ENCODE measurements around the gene TMEM156. TPM values are rescaled to one million over a fixed set of nuclear protein-coding genes. Genes with fewer than 3 reads are reported as not detected.

The TMEM156 gene
- total and polyA plus RNA-seq, 4 donors: 0.58 to 0.70 (median 0.64) TPM

DNA sequence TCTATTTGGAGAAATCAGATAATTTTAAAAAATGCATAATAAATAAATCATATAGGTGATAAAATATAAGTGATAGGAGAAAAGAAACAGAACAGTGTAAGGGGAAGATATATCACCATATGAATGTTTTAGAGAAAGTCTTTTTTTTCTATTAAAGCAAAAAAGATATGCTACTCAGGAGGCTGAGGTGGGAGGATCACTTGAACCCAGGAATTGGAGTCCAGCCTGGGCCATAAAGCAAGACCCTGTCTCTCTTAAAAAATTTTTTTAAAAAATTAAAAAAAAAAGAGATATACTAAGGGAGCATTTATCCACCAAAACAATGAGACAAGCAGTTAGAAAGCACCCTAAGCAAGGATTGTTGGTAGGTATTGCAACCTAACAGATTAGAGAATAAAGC lies 6.1 kb downstream of the TMEM156 start:
- TF ChIP-seq GABPA (IDR thresholded peaks at IDR 0.05 in 1 of 2, conservative IDR thresholded peaks at IDR 0.05 in 1 of 2): no peak
- TF ChIP-seq JUND (IDR thresholded peaks at IDR 0.05): no peak
- Histone ChIP-seq H3K36me3 (ENCODE audit: control insufficient read depth in 4 of 4, insufficient read depth in 3 of 4, low read depth in 1 of 4, low read length in 3 of 4) (no peaks in the 10 kb centered on the region), H3K4me1 (ENCODE audit: control insufficient read depth in 4 of 4, insufficient read depth in 4 of 4, low read length in 3 of 4) (no peaks in the 10 kb centered on the region), H3K9me3 (ENCODE audit: control insufficient read depth in 4 of 4, low read length in 3 of 4) (no peaks in the 10 kb centered on the region), H3K27ac (ENCODE audit: low read depth in 1 of 2, low read length in 2 of 2) (no peak overlapping the region), H3K9ac (ENCODE audit: low read depth in 1 of 2, low read length in 2 of 2) (no peak overlapping the region), H3K27me3 (ENCODE audit: control insufficient read depth in 4 of 4, insufficient read depth in 4 of 4, low read length in 3 of 4) (no peaks in the 10 kb centered on the region), H3K4me3 (ENCODE audit: low read depth in 1 of 3, low read length in 3 of 3) (no peak overlapping the region)
- no peak for DNase-seq (ENCODE audit: low spot score)

DNA sequence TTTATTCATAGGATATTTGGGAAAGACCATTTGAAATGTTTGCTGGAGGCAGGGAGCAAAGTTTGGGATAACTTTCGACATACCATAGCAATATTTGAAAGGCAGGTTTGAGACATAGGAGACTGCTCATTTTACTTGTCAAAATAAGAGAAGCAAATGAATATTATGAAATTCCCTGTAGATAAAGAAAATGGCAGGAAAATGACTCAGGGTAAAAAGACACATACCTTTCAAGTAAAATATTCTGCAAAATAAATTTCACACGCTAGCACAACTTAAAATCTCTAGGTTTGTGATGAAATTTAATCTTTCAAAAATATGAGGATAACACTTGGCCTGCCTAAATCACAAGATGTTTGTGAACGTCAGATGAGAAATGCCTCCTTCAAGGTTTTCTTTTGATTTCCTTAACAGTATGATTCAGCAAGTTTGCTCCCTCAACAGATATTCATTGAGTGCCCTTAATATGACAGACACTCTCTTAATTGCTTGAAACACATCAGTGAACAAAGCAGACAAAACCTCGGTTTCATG lies 6.6 kb downstream of the TMEM156 start:
- 77% methylated on average over 4 of the region's 4 CpGs for WGBS
- Histone ChIP-seq H3K36me3 (ENCODE audit: control insufficient read depth in 4 of 4, insufficient read depth in 3 of 4, low read depth in 1 of 4, low read length in 3 of 4) (no peaks in the 10 kb centered on the region), H3K4me3 (ENCODE audit: low read depth in 1 of 3, low read length in 3 of 3) (no peak overlapping the region), H3K9ac (ENCODE audit: low read depth in 1 of 2, low read length in 2 of 2) (no peak overlapping the region), H3K27me3 (ENCODE audit: control insufficient read depth in 4 of 4, insufficient read depth in 4 of 4, low read length in 3 of 4) (no peaks in the 10 kb centered on the region), H3K4me1 (ENCODE audit: control insufficient read depth in 4 of 4, insufficient read depth in 4 of 4, low read length in 3 of 4) (no peaks in the 10 kb centered on the region), H3K9me3 (ENCODE audit: control insufficient read depth in 4 of 4, low read length in 3 of 4) (no peaks in the 10 kb centered on the region), H3K27ac (ENCODE audit: low read depth in 1 of 2, low read length in 2 of 2) (no peak overlapping the region)
- TF ChIP-seq HNF4A (conservative IDR thresholded peaks at IDR 0.05): peak in 1 of 2 donors; percentile 22
- no peak for TF ChIP-seq GABPA (IDR thresholded peaks at IDR 0.05 in 1 of 2, conservative IDR thresholded peaks at IDR 0.05 in 1 of 2)
- TF ChIP-seq, protein P1, sequence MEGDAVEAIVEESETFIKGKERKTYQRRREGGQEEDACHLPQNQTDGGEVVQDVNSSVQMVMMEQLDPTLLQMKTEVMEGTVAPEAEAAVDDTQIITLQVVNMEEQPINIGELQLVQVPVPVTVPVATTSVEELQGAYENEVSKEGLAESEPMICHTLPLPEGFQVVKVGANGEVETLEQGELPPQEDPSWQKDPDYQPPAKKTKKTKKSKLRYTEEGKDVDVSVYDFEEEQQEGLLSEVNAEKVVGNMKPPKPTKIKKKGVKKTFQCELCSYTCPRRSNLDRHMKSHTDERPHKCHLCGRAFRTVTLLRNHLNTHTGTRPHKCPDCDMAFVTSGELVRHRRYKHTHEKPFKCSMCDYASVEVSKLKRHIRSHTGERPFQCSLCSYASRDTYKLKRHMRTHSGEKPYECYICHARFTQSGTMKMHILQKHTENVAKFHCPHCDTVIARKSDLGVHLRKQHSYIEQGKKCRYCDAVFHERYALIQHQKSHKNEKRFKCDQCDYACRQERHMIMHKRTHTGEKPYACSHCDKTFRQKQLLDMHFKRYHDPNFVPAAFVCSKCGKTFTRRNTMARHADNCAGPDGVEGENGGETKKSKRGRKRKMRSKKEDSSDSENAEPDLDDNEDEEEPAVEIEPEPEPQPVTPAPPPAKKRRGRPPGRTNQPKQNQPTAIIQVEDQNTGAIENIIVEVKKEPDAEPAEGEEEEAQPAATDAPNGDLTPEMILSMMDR (IDR thresholded peaks at IDR 0.05; ENCODE audit: low read depth, low read length, missing input control): no peak
- no peak for TF ChIP-seq JUND (IDR thresholded peaks at IDR 0.05)
- no peak for TF ChIP-seq TAF1 (conservative IDR thresholded peaks at IDR 0.05)
- TF ChIP-seq FOXA2 (IDR thresholded peaks at IDR 0.05): no peak
- no peak for TF ChIP-seq SP1 (IDR thresholded peaks at IDR 0.05)
- DNase-seq (ENCODE audit: low spot score): no peak

DNA sequence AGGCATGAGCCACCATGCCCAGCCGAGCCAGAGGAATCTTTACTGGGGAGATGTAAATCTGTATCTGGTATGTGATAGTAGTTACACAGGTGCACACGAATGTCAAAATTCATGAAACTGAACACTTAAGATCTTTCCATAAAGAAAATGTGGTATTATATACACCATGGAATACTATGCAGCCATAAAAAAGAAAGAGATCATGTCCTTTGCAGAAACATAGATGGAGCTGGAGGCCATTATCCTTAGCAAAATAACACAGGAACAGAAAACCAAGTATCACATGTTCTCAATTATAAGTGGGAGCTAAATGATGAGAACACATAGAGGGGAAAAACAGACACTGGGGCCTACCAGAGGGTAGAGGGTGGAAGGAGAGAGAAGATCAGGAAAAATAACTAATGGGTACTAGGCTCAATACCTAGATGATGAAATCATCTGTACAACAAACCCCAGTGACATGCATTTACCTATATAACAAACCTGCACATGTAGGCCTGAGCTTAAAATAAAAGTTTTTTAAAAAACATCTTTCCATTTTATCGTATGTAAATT lies 7.8 kb downstream of the TMEM156 start:
- H3K4me1 ChIP-seq (ENCODE audit: control insufficient read depth in 4 of 4, insufficient read depth in 4 of 4, low read length in 3 of 4): no peaks in the 10 kb centered on the region
- 95% methylated on average over 3 of the region's 3 CpGs for WGBS
- H3K36me3 ChIP-seq (ENCODE audit: control insufficient read depth in 4 of 4, insufficient read depth in 3 of 4, low read depth in 1 of 4, low read length in 3 of 4): no peaks in the 10 kb centered on the region
- no peak overlapping the region for H3K4me3 ChIP-seq (ENCODE audit: low read depth in 1 of 3, low read length in 3 of 3)
- no peak overlapping the region for H3K9ac ChIP-seq (ENCODE audit: low read depth in 1 of 2, low read length in 2 of 2)
- no peak for DNase-seq (ENCODE audit: low spot score)
- H3K27me3 ChIP-seq (ENCODE audit: control insufficient read depth in 4 of 4, insufficient read depth in 4 of 4, low read length in 3 of 4): no peaks in the 10 kb centered on the region
- no peaks in the 10 kb centered on the region for H3K9me3 ChIP-seq (ENCODE audit: control insufficient read depth in 4 of 4, low read length in 3 of 4)
- TF ChIP-seq, protein P2, sequence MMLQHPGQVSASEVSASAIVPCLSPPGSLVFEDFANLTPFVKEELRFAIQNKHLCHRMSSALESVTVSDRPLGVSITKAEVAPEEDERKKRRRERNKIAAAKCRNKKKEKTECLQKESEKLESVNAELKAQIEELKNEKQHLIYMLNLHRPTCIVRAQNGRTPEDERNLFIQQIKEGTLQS (IDR thresholded peaks at IDR 0.05): no peak
- TF ChIP-seq HNF4A (conservative IDR thresholded peaks at IDR 0.05) (no peak), NR2F2 (IDR thresholded peaks at IDR 0.05) (no peak), JUND (IDR thresholded peaks at IDR 0.05) (no peak), EGR1 (IDR thresholded peaks at IDR 0.05; ENCODE audit: low read depth in 2 of 2) (no peak)
- TF ChIP-seq, protein P3, sequence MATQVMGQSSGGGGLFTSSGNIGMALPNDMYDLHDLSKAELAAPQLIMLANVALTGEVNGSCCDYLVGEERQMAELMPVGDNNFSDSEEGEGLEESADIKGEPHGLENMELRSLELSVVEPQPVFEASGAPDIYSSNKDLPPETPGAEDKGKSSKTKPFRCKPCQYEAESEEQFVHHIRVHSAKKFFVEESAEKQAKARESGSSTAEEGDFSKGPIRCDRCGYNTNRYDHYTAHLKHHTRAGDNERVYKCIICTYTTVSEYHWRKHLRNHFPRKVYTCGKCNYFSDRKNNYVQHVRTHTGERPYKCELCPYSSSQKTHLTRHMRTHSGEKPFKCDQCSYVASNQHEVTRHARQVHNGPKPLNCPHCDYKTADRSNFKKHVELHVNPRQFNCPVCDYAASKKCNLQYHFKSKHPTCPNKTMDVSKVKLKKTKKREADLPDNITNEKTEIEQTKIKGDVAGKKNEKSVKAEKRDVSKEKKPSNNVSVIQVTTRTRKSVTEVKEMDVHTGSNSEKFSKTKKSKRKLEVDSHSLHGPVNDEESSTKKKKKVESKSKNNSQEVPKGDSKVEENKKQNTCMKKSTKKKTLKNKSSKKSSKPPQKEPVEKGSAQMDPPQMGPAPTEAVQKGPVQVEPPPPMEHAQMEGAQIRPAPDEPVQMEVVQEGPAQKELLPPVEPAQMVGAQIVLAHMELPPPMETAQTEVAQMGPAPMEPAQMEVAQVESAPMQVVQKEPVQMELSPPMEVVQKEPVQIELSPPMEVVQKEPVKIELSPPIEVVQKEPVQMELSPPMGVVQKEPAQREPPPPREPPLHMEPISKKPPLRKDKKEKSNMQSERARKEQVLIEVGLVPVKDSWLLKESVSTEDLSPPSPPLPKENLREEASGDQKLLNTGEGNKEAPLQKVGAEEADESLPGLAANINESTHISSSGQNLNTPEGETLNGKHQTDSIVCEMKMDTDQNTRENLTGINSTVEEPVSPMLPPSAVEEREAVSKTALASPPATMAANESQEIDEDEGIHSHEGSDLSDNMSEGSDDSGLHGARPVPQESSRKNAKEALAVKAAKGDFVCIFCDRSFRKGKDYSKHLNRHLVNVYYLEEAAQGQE (IDR thresholded peaks at IDR 0.05): no peak
- no peak overlapping the region for H3K27ac ChIP-seq (ENCODE audit: low read depth in 1 of 2, low read length in 2 of 2)
